Measurements from ENCODE around the gene RASA1. TPM values are rescaled to one million over a fixed set of nuclear protein-coding genes. Genes with fewer than 3 reads are reported as not detected.

Gene RASA1
- polyA plus RNA-seq, 1 experiment: 19.8 TPM

DNA sequence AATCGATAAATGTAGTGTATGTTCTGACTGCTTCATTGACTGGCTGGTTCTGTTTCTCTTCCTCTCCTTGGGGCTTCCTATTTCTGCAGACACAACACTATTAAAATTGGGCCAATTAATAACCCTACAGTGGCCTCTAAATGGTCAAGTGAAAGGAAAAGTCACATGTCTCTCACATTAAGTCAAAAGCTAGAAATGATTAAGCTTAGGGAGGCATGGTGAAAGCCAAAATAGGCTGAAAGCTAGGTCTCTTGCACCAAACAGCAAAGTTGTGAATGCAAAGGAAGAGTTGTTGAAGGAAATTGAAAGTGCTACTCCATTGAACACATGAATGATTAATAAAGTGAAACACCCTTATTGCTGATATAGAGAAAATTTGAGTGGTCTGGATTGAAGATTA, 86.8 kb downstream of the RASA1 start:
- no peak for TF ChIP-seq CTCF (IDR thresholded peaks at IDR 0.05; ENCODE audit: insufficient read depth, low read depth, low read length)
- no peak for DNase-seq (ENCODE audit: low read depth)
- H3K27me3 ChIP-seq (ENCODE audit: control insufficient read depth, insufficient read depth, low read length): no peaks in the 10 kb centered on the region
- ChIA-PET POLR2A (no interaction called here), CTCF (no interaction called here)
- H3K36me3 ChIP-seq (ENCODE audit: control insufficient read depth, insufficient read depth, low read length): peaks cover 1% of the 10 kb centered on the region
- H3K4me3 ChIP-seq (ENCODE audit: low read depth, low read length): no peak overlapping the region

DNA sequence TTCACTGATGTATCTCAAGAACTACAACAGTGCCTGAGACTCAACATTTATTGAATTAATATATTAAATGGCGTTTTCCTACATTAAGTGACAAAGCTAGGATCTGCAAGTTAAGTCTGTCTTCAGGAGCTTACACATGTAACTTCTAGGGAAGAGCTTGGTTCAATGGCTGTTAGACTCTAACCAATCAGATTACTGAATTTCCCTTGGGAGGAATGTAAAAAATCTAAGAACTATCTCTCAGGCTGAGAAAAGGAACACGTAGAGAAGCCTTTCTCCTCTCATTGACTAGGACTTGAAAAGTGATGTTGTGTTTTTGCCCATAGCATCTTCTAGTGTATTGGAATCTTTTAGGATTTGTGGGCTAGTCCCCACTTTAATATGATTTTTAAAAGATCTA, 91.4 kb downstream of the RASA1 start:
- H3K4me3 ChIP-seq (ENCODE audit: low read depth, low read length): no peak overlapping the region
- H3K27me3 ChIP-seq (ENCODE audit: control insufficient read depth, insufficient read depth, low read length): no peaks in the 10 kb centered on the region
- ChIA-PET CTCF (no interaction called here), POLR2A (no interaction called here)
- no peak for DNase-seq (ENCODE audit: low read depth)
- peaks cover 2% of the 10 kb centered on the region; the same call in 1 of the 2 replicates for H3K36me3 ChIP-seq (ENCODE audit: control insufficient read depth, insufficient read depth, low read length)
- no peak for TF ChIP-seq CTCF (IDR thresholded peaks at IDR 0.05; ENCODE audit: insufficient read depth, low read depth, low read length)

DNA sequence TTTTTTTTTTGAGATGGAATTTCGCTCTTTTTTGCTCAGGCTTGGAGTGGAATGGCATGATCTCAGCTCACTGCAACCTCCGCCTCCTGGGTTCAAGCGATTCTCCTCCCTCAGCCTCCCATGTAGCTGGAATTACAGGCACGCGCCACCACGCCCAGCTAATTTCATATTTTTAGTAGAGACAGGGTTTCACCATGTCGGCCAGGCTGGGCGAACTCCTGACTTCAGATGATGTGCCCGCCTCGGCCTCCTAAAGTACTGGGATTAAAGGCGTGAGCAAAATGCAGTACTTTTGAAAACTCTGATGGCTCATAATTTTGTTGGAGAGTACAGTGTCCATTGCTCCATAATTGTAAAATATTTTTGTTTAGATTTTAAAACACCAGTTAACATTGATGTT, 92.4 kb downstream of the RASA1 start:
- no peak for DNase-seq (ENCODE audit: low read depth)
- Histone ChIP-seq H3K4me3 (ENCODE audit: low read depth, low read length) (no peak overlapping the region), H3K36me3 (ENCODE audit: control insufficient read depth, insufficient read depth, low read length) (peaks cover 2% of the 10 kb centered on the region; the same call in 1 of the 2 replicates), H3K27me3 (ENCODE audit: control insufficient read depth, insufficient read depth, low read length) (no peaks in the 10 kb centered on the region)
- TF ChIP-seq CTCF (IDR thresholded peaks at IDR 0.05; ENCODE audit: insufficient read depth, low read depth, low read length): no peak
- ChIA-PET POLR2A (no interaction called here), CTCF (interaction anchor here (0.6 kb wide), 1 partner anchor 101 kb away, joined by 3 read pairs; no protein-coding TSS in a partner anchor)

DNA sequence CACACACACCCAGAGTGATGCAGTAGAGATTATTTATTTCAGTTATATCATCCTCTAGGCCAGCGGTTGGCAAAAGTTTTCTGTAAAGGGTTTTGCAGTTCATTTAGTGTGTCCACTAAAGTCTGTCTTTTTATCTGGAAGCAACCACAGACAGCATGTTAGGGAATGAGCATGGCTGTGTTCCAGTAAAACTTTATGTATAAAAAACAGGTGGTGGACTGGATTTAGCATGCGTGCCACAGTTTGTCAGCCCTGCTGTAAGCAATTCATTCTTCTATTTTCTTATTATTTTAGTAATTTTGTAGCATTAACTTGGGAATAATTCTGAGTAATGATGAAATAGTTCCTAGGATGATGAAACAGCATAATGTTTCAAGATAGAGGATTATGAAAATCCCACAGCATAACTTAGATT, 93.4 kb downstream of the RASA1 start:
- ChIA-PET CTCF (no interaction called here), POLR2A (no interaction called here)
- DNase-seq (ENCODE audit: low read depth): peak; percentile 51
- Histone ChIP-seq H3K27me3 (ENCODE audit: control insufficient read depth, insufficient read depth, low read length) (no peaks in the 10 kb centered on the region), H3K4me3 (ENCODE audit: low read depth, low read length) (no peak overlapping the region), H3K36me3 (ENCODE audit: control insufficient read depth, insufficient read depth, low read length) (peaks cover 2% of the 10 kb centered on the region; the same call in 1 of the 2 replicates)
- TF ChIP-seq CTCF (IDR thresholded peaks at IDR 0.05; ENCODE audit: insufficient read depth, low read depth, low read length): no peak

DNA sequence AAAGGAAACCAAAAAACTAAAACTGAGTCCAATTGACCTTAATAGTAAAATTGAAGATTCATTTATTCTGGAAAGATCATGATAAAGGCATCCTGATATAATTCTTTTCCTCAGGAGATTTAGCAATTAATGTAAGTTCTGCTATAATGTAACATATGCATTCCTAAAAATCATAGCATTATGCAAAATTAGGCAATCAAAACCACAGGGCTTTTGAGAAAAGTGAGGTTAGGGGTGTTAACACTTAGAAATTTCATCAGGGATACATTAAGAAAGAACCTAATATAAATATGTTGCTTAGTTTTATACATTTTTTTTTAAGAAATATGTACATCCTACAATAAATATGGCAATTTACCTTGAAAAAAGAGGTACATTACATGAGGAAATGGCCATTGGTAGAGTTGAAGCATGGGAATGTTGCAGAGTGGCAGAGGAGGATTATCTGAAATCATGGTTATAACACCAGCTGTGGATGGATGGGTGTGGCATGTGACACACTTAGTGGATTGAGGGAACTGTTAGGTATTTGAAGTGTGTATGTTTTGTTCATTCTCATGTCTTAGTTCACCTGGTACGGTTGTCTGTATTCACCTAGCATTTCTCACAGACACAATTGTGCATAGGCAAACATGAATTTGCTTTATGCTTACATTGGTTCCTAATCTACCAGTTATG, 94.0 kb downstream of the RASA1 start:
- CTCF ChIA-PET: no interaction called here
- H3K36me3 ChIP-seq (ENCODE audit: control insufficient read depth, insufficient read depth, low read length): peaks cover 1% of the 10 kb centered on the region; the same call in 1 of the 2 replicates
- POLR2A ChIA-PET: no interaction called here
- H3K4me3 ChIP-seq (ENCODE audit: low read depth, low read length): no peak overlapping the region
- no peak for DNase-seq (ENCODE audit: low read depth)
- H3K27me3 ChIP-seq (ENCODE audit: control insufficient read depth, insufficient read depth, low read length): no peaks in the 10 kb centered on the region
- TF ChIP-seq CTCF (IDR thresholded peaks at IDR 0.05; ENCODE audit: insufficient read depth, low read depth, low read length): no peak
